Adrenal gland (tissue), 12 donors: ENCODE results near the gene STAT5B. TPM values are rescaled to one million over a fixed set of nuclear protein-coding genes. Genes with fewer than 3 reads are reported as not detected.
"Not testable (repeated sequence)": the region's sequence is repeated elsewhere in the genome, so short reads cannot be mapped to it uniquely, and the experiment has no call there.

ENCODE experiments used
- DNase-seq, 7 donors: peaks; one replicate each; pipeline ENCODE4 v3.0.0-alpha.2; 2019 to 2020
- H3K27ac ChIP-seq, 5 donors: fragments of 200-600 bp; sonication (generic) in 4 of 5; 1 replicate in 3 of 5; 2 replicates in 2 of 5; pipeline versions ENCODE4 v1.5.1 to v1.8.0; 2016 to 2020; ENCODE audit warnings: mild to moderate bottlenecking in 1 of 5
- H3K27me3 ChIP-seq: fragments of 200-600 bp; 2 replicates; pipeline ENCODE4 v1.8.0; 2021
- H3K36me3 ChIP-seq, 2 donors: fragments of 200-600 bp; replicated peaks in 1 of 2; 1 replicate in 1 of 2; 2 replicates in 1 of 2; pipeline versions ENCODE4 v1.5.1 to v1.8.0; 2018 to 2022
- H3K4me1 ChIP-seq, 2 donors: fragments of 200-600 bp; replicated peaks in 1 of 2; 1 replicate in 1 of 2; 2 replicates in 1 of 2; pipeline versions ENCODE4 v1.5.1 to v1.8.0; 2018 to 2021
- H3K4me3 ChIP-seq, 4 donors: fragments of 200-600 bp; sonication (generic) in 3 of 4; one replicate each; pipeline ENCODE4 v1.5.1; 2016 to 2018
- H3K9me3 ChIP-seq, 3 donors: fragments of 200-600 bp; sonication (generic) in 1 of 3; replicated peaks in 1 of 3; 1 replicate in 2 of 3; 2 replicates in 1 of 3; pipeline versions ENCODE4 v1.5.1 to v1.8.0; 2016 to 2021
- POLR2A ChIP-seq, 2 donors: fragments of 450-650 bp; IDR thresholded peaks; one replicate each; pipeline ENCODE4 v1.6.1; 2017; ENCODE audit warnings: antibody characterized with exemption in 2 of 2, mild to moderate bottlenecking in 2 of 2, moderate library complexity in 1 of 2
- WGBS, 4 donors: extraction: QIAGEN DNeasy Blood & Tissue Kit in 2 of 4; methylation state at CpG; one replicate each; pipeline versions ENCODE4 v1.1.5 to v1.1.7; 2013 to 2017; 5-methylcytosine and 5-hydroxymethylcytosine counted together
- intact Hi-C, 2 donors: fragments of 100-400 bp; cut with DNase I; formaldehyde crosslinking; loops; one replicate each; pipeline versions ENCODE4 v1.14.1 to v1.15.0; 2022 to 2023
- polyA plus RNA-seq, 3 donors: library from polyadenylated mRNA; stranded (reverse); fragments of 200-250 nt in 2 of 3; fragments of 350-450 nt in 1 of 3; fragmentation: Illumina TruSeq in 1 of 3; extraction: RNeasy Lipid Tissue Mini Kit (QIAGEN cat#74804) in 1 of 3; gene quantifications; one replicate each; pipeline ENCODE4 v1.2.3, GENCODE V29; 2013 to 2014
- total RNA-seq, 9 donors: library from RNA; depleted of rRNA in 4 of 9; stranded (reverse); fragments of >200 nt in 4 of 9; fragments of 120-200 nt in 1 of 9; fragmentation: NEBNext Ultra II Directional in 1 of 9; extraction: Animal tissue kit (Norgen Biotek cat#: 25700) in 1 of 9; gene quantifications; one replicate each; pipeline versions ENCODE4 v1.1.0 to v1.2.4, GENCODE V29; 2013 to 2023
- TF ChIP-seq, protein P1 (sequence below), 6 experiments: fragments of 450-650 bp in 4 of 6; fragments of 200-600 bp in 2 of 6; sonication (generic) in 1 of 6; IDR thresholded peaks; 1 replicate in 5 of 6; 2 replicates in 1 of 6; pipeline versions ENCODE4 v1.5.1 to v1.8.0; 2016 to 2021; ENCODE audit warnings: antibody characterized with exemption in 6 of 6, mild to moderate bottlenecking in 2 of 6, moderate library complexity in 1 of 6
- donor health status: healthy with polysubstance abuse.
- donor health status: Bipolar disorder and iron deficiency.
- donor health status: DM: yes; HTN: yes; CAD: no.
- donor health status: DM: no; HTN: no; CAD: no.
- donor health status: DM: no; HTN: no; CAD: no.
- donor health status: DM: yes; HTN: yes; CAD: no.

Gene STAT5B
- total and polyA plus RNA-seq, 12 donors = 30.3 to 128 (median 101) TPM

DNA sequence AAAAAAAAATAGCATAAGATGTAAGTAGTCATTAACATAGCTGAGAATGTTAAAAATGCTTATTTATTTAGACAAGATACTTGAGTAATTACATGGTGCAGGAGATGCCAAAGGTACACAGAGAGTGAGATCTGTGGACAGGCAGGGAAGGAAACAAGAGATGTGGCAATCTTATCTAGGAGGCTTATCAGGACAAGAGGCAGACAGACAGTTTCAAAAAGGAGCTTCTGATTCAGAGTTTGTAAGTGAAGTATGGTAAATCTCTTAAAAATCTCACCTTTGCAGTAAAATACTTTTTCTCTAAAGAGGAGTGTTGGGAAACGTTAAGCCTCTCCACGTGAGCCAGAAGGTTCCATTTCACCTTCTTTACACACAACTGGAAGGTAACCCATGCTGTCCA is 62.0 kb downstream of the STAT5B start:
- H3K36me3 ChIP-seq = peaks cover 0 to 77% of the 10 kb centered on the region in 2 donors
- intact Hi-C loops = no loop called here
- DNase-seq = no peak
- TF ChIP-seq, protein P1, sequence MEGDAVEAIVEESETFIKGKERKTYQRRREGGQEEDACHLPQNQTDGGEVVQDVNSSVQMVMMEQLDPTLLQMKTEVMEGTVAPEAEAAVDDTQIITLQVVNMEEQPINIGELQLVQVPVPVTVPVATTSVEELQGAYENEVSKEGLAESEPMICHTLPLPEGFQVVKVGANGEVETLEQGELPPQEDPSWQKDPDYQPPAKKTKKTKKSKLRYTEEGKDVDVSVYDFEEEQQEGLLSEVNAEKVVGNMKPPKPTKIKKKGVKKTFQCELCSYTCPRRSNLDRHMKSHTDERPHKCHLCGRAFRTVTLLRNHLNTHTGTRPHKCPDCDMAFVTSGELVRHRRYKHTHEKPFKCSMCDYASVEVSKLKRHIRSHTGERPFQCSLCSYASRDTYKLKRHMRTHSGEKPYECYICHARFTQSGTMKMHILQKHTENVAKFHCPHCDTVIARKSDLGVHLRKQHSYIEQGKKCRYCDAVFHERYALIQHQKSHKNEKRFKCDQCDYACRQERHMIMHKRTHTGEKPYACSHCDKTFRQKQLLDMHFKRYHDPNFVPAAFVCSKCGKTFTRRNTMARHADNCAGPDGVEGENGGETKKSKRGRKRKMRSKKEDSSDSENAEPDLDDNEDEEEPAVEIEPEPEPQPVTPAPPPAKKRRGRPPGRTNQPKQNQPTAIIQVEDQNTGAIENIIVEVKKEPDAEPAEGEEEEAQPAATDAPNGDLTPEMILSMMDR (IDR thresholded peaks at IDR 0.05) = no peak
- no peak for TF ChIP-seq POLR2A (IDR thresholded peaks at IDR 0.05)
- H3K27ac ChIP-seq = peak overlapping the region in 3 of 5 donors; percentile 10 to 34 (median 15)
- 60 to 66% (median 63%) methylated on average over 2 of the region's 2 CpGs for WGBS, 4 donors
- H3K27me3 ChIP-seq = no peaks in the 10 kb centered on the region
- no peaks in the 10 kb centered on the region for H3K9me3 ChIP-seq
- H3K4me3 ChIP-seq = no peak overlapping the region
- H3K4me1 ChIP-seq = peaks cover 10 to 20% of the 10 kb centered on the region in 2 donors

- DNase-seq = peak in 5 of 7 donors; percentile 44 to 68 (median 58)
- H3K27ac ChIP-seq = peak overlapping the region; percentile 50 to 80 (median 67)
- no peak for TF ChIP-seq POLR2A (IDR thresholded peaks at IDR 0.05)
- TF ChIP-seq, protein P1 (IDR thresholded peaks at IDR 0.05) = no peak
Observed at GRCh38 chr17:42212382-42212781, 63.8 kb downstream of the STAT5B start.

DNA sequence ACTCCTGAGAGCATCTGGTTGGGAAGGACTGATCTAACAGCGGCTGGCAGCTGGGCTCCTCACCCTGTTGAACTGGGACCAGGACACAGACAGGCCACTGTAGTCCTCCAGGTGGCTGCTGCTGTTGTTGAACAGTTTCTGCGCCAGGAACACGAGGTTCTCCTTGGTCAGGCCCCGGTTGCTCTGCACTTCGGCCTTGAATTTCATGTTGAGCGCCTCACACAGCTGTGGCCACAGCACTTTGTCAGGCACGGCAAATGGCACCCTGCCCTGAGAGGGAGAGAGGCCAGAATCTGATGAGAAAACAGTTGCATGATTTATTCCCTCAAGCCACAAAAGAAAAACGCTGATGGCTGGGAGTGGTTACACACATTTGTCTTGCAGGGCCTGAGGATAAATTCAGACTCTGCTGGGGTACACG is 64.3 kb downstream of the STAT5B start:
- H3K4me3 ChIP-seq, intact Hi-C loops, H3K27me3 ChIP-seq, H3K9me3 ChIP-seq: not testable (repeated sequence)
- Histone ChIP-seq H3K4me1 (peaks cover 10 to 20% of the 10 kb centered on the region in 2 donors), H3K27ac (peak overlapping the region; percentile 50 to 80 (median 67)), H3K36me3 (peaks cover 0 to 70% of the 10 kb centered on the region in 2 donors)
- 9 to 37% (median 20%) methylated on average over 6 to 9 of the region's 9 CpGs for WGBS, 4 donors
- DNase-seq = peak; percentile 86 to 97 (median 94)
- TF ChIP-seq, protein P1 (IDR thresholded peaks at IDR 0.05) = peak in 2 of 6 experiments; percentile 4 to 25
- peak in 1 of 2 donors; percentile 54 for TF ChIP-seq POLR2A (IDR thresholded peaks at IDR 0.05)

More at GRCh38 chr17:42212382-42212781, 63.8 kb downstream of the STAT5B start:
- WGBS, 4 donors = 40 to 56% (median 47%) methylated on average over 7 of the region's 7 CpGs
- H3K4me1 ChIP-seq = peaks cover 10 to 20% of the 10 kb centered on the region in 2 donors
- intact Hi-C loops = no loop called here
- H3K36me3 ChIP-seq = peaks cover 0 to 70% of the 10 kb centered on the region in 2 donors
- no peaks in the 10 kb centered on the region for H3K9me3 ChIP-seq
- no peaks in the 10 kb centered on the region for H3K27me3 ChIP-seq
- H3K4me3 ChIP-seq = no peak overlapping the region

GRCh38 chr17:42210046-42210445 is 66.1 kb downstream of the STAT5B start:
- H3K36me3 ChIP-seq = peaks cover 0 to 69% of the 10 kb centered on the region in 2 donors
- peak; percentile 42 to 75 (median 68) for DNase-seq
- TF ChIP-seq POLR2A (IDR thresholded peaks at IDR 0.05) = no peak
- TF ChIP-seq, protein P1 (IDR thresholded peaks at IDR 0.05) = no peak
- intact Hi-C loops = no loop called here
- H3K27ac ChIP-seq = peak overlapping the region in 4 of 5 donors; percentile 49 to 80 (median 60)
- WGBS, 4 donors = 42 to 64% (median 48%) methylated on average over 6 of the region's 6 CpGs
- no peaks in the 10 kb centered on the region for H3K27me3 ChIP-seq
- no peaks in the 10 kb centered on the region for H3K9me3 ChIP-seq
- H3K4me3 ChIP-seq = no peak overlapping the region
- H3K4me1 ChIP-seq = peaks cover 10 to 20% of the 10 kb centered on the region in 2 donors

DNA sequence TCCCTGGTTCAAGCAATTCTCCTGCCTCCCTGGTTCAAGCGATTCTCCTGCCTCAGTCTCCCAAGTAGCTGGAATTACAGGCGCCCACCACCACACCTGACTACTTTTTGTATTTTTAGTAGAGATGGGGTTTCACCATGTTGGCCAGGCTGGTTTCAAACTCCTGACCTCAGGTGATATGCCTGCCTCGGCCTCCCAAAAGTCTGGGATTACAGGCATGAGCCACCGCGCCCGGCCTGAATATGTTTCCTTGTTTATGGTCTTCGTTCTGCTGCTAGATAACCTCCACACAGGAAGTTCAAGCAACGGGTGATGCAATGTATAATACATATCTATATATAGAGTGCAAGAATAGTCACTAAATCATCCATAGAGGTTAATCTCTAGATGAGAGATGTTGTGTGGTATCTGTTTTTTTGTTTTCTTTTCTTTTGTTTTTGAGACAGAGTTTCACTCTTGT is 70.0 kb downstream of the STAT5B start:
- not testable (repeated sequence) for H3K4me3 ChIP-seq
- H3K36me3 ChIP-seq = peaks cover 0 to 83% of the 10 kb centered on the region in 2 donors

More for the DNA sequence above, 70.0 kb downstream of the STAT5B start:
- intact Hi-C loops = loop anchor here in 1 of 2 donors (10.0 kb wide), 1 partner anchor 99 kb away; no protein-coding TSS in a partner anchor
- DNase-seq, H3K9me3 ChIP-seq, H3K27me3 ChIP-seq, H3K27ac ChIP-seq, H3K4me1 ChIP-seq: not testable (repeated sequence)
- 60 to 73% (median 64%) methylated on average over 8 of the region's 8 CpGs for WGBS, 4 donors
